Omental fat pad (tissue), 4 donors: ENCODE results near the gene DPP6. TPM values are rescaled to one million over a fixed set of nuclear protein-coding genes. Genes with fewer than 3 reads are reported as not detected.

Source experiments
- ATAC-seq: fragments of 150-250 bp; one replicate; pipeline ENCODE4 v1.9.1; 2016; ENCODE audit warnings: mild to moderate bottlenecking, moderate library complexity; ENCODE audit not compliant: low FRiP score
- DNase-seq: peaks from one replicate; pipeline ENCODE4 v3.0.0-alpha.2; 2019; ENCODE audit warnings: low spot score
- total RNA-seq, 4 donors: library from RNA; depleted of rRNA; stranded (reverse); fragments of >200 nt; gene quantifications; one replicate each; pipeline ENCODE4 v1.1.0, GENCODE V29; 2016
- TF ChIP-seq, protein P1 (sequence below), 3 donors: fragments of 450-650 bp; IDR thresholded peaks; one replicate each; pipeline ENCODE4 v1.5.1; 2016 to 2017; ENCODE audit warnings: antibody characterized with exemption in 3 of 3, mild to moderate bottlenecking in 3 of 3, moderate library complexity in 2 of 3

Gene DPP6
- total RNA-seq, 4 donors from 2014 or later, result 0.13 to 1.8 (median 1.3) TPM

DNA sequence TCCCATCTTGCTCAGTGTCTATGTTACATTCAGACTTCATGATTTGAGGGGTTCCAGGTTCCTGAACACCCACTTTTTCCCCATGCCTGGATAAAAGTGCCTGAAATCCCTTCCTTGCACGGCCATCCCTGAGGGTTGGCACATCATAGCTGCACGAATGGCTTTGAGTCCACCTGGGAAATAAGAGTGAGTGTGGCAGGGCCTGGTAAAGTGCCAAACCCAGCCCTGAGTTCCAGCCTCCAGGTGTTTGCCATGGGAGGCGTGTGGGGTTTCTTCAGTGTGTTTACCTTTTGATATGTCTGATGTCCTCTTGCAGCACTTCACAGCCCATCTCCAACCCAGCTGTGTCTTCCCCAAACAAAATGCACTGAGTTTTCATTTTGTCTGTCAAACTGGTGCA, 805.0 kb downstream of the DPP6 start:
- TF ChIP-seq, protein P1, sequence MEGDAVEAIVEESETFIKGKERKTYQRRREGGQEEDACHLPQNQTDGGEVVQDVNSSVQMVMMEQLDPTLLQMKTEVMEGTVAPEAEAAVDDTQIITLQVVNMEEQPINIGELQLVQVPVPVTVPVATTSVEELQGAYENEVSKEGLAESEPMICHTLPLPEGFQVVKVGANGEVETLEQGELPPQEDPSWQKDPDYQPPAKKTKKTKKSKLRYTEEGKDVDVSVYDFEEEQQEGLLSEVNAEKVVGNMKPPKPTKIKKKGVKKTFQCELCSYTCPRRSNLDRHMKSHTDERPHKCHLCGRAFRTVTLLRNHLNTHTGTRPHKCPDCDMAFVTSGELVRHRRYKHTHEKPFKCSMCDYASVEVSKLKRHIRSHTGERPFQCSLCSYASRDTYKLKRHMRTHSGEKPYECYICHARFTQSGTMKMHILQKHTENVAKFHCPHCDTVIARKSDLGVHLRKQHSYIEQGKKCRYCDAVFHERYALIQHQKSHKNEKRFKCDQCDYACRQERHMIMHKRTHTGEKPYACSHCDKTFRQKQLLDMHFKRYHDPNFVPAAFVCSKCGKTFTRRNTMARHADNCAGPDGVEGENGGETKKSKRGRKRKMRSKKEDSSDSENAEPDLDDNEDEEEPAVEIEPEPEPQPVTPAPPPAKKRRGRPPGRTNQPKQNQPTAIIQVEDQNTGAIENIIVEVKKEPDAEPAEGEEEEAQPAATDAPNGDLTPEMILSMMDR (IDR thresholded peaks at IDR 0.05), result no peak
- ATAC-seq (no peak), DNase-seq (no peak)

DNA sequence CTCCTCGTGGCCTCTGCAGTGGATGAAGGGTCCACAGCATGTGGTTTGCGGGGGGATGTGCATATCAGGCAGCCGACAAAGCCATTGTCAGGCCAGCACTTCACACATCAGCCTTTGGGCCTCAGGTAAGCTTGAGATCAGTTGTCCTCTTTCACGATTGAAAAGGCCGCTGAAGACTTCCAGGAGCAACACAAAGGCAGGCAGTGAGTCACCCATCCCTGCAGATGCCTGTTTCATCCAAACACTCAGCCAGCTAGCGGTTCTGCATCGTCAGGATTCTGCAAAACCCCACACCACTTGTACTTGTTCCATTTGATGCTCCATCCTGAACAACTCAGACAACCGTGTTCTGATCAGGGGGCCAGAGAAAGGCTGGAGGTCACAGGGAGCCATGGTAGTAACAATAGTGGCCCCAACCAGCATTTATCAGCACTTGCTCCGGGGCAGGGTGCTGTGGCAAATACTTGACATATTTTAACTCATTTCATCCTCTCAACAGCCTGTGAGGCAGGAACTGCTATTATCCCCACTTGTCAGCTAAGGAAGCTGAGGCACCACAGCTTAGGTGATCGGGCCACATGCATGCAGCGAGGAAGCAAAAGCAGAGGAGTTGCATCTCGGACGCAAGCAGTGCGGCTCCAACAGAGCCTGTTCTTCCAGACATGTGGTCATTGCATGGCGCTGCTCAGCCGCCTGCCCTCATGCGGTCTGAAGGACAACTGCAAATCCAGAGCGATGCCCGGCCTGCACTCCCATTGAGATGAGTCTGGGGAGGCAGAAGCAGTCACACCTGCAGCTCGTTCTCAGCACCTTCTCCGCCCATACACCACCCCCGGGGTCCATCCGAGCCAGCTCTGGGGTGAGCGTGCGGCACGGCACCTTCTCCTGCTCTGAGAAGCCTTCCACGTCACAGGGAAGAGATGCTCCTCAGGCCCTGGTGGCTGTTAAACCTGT, 805.8 kb downstream of the DPP6 start:
- TF ChIP-seq, protein P1 (IDR thresholded peaks at IDR 0.05), result no peak
- ATAC-seq (no peak), DNase-seq (no peak)

DNA sequence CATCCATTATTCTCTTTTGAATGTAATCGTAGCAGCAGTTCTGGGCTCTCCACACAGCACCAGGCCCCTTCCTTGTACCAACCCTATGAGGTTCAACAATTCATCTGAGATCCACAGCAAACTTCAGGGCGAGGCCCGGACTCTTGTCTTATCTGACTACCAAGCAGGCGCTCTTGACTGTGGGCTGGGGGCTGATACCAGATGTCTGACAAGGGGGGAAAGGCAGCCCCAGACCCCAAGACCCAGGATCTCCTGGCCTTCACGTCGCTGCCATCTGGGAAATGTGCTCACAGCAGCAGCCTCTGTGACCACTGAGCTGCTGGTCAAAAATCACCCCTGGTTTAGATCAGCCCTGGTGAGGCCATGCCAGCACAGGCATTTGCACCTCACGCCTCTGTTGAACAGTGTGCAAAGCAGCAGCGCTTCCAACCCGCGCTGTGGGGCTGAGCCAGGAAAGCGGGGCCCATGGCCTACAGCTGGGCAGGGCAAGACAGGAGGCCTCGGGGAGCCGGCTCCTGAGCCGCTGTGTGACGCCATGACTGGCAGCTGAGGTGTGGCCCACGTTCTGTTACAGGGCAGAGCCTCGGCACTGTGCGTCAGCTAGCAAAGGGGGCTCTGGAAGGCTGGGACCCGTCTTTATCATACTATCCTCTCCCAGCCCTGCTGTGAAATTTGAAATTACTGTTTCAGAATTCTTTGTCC, 806.8 kb downstream of the DPP6 start:
- ATAC-seq (no peak), DNase-seq (no peak)
- TF ChIP-seq, protein P1 (IDR thresholded peaks at IDR 0.05), result no peak

DNA sequence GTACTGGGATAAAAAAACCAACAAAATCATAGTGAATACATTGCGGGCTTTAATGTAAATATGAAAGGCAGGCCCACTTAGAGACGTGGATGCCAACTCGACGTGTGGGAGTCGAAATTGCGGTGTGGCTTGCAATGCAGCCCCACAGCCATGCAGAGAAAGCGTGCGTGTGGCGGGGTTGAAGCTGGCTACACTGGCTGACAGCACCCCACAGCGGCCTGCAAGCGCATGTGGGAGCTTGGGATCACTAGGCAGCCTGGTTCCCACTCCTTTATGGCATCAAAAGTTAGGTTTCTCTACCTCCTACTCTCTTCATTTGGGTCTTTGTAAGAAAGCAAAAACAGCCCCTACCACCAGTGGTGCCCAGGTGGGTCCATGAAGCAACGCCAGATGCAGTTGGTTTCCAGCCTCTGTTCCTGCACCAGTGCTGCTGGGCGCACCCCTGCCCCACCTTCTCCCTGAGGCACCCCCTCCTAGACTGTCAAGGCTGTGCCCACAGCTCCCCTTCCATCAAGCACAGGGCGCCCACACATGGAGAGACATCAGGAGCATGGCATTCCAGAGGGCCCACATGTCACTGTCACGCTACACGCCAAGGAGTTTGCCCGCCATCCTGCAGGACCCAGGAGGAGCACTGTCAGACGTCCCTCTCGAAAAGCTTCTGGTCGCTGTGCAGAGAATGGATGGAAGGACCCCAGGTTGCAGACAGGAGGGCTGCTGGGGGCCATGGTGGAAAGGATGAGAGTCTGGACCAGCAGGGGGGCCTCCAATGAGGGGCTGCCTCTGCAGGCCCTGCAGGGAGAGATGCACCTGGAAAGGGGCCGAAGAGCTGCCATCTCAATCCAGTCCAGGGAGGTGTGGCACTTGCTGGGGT, 807.8 kb downstream of the DPP6 start:
- TF ChIP-seq, protein P1 (IDR thresholded peaks at IDR 0.05), result no peak
- no peak for DNase-seq
- ATAC-seq, result no peak

DNA sequence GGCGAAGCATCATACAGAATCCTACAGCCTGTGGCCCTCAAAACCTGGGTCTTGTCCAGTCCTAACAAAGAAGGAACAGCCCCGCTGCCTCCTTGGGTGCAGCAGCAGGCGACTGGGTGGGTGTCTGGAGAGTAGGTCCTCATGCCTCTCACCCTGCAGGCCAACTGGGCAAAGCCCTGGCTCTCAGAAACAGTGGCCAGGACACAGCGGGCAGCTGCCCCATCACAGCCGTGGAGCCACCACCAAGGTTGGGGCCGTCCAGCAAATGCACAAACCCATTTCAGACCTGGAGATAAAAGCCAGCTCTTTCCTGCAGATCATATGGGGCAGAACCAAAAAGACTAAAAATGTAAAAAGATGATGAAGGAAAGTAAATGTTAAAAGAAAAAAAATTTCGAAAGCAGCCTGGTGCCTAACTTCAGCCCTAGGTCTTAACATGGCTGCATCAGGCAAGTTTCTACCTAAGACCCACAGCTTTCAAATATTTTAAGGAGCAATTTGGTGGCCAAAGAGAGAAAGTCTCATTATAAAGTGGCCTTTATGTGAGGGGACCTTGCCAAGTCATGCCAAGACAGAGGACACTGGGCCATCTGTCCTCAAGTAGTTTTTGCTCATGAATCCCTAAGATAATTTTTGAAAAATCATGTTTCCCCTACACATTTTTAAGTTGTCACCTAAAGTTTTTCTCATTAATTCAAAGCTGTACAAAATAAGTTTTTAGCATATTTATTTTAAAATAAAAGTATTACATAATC, 808.6 kb downstream of the DPP6 start:
- ATAC-seq (no peak), DNase-seq (no peak)
- TF ChIP-seq, protein P1 (IDR thresholded peaks at IDR 0.05), result no peak

DNA sequence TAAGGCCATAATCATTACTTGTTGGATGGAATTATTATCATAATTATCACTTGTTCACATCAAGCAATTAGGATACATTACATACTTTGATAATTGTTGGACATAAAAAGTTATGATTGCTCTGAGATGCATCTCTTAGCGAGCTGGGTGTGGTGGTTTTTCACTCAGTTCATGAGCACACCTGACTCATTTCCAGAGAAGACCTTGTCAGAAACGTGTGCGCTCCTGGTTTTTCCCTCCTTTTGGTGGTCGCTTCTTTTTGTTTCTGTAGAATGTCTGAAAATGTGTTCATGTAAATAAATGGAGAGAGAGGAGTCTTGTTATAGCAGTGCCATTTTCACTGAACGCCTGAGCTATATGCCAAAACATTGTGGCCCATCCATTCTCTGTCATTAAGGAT, 809.4 kb downstream of the DPP6 start:
- TF ChIP-seq, protein P1 (IDR thresholded peaks at IDR 0.05), result no peak
- no peak for ATAC-seq
- DNase-seq, result no peak
